Psoas muscle (tissue), 8 donors: Measurements from ENCODE around the gene STRADB. TPM values are rescaled to one million over a fixed set of nuclear protein-coding genes. Genes with fewer than 3 reads are reported as not detected.
A peak's percentile ranks its signal among the peaks of the same experiment; 100 is the strongest.
"Not testable (repeated sequence)": the region's sequence is repeated elsewhere in the genome, so short reads cannot be mapped to it uniquely, and the experiment has no call there.

Source experiments
- ATAC-seq, 4 donors: fragments of 200-7000 bp; cut with Tn5 transposase; one replicate each; pipeline ENCODE4 v1.9.1; 2020; ENCODE audit warnings: moderate library complexity in 3 of 4, mild to moderate bottlenecking in 2 of 4
- DNase-seq, 2 donors: peaks; one replicate each; pipeline ENCODE4 v3.0.0-alpha.2; 2020
- H3K27ac ChIP-seq: fragments of 200-600 bp; one replicate; pipeline ENCODE4 v1.8.0; 2022
- H3K27me3 ChIP-seq, 3 donors: fragments of 200-600 bp in 1 of 3; one replicate each; pipeline versions ENCODE4 v1.6.1 to v1.8.0; 2013 to 2022; ENCODE audit warnings: low read length in 2 of 3, mild to moderate bottlenecking in 2 of 3, moderate library complexity in 1 of 3; ENCODE audit not compliant: insufficient read depth in 3 of 3
- H3K36me3 ChIP-seq, 2 donors: fragments of 200-600 bp in 1 of 2; one replicate each; pipeline versions ENCODE4 v1.6.1 to v1.8.0; 2013 to 2022; ENCODE audit warnings: low read depth in 1 of 2, mild to moderate bottlenecking in 1 of 2, moderate library complexity in 1 of 2; ENCODE audit not compliant: insufficient read depth in 1 of 2
- H3K4me1 ChIP-seq: fragments of 200-600 bp; one replicate; pipeline ENCODE4 v1.8.0; 2022
- H3K4me3 ChIP-seq: fragments of 200-600 bp; one replicate; pipeline ENCODE4 v1.8.0; 2022; ENCODE audit warnings: mild to moderate bottlenecking
- H3K9me3 ChIP-seq: fragments of 200-600 bp; one replicate; pipeline ENCODE4 v1.8.0; 2022
- CTCF ChIP-seq: fragments of 200-600 bp; IDR thresholded peaks from one replicate; pipeline ENCODE4 v1.8.0; 2022; ENCODE audit warnings: antibody characterized with exemption
- WGBS, 3 donors: extraction: QIAGEN DNeasy Blood & Tissue Kit; methylation state at CpG; one replicate each; pipeline versions ENCODE4 v1.1.6 to v1.1.7; 2013; 5-methylcytosine and 5-hydroxymethylcytosine counted together
- intact Hi-C, 2 donors: fragments of 100-400 bp; cut with DNase I; formaldehyde crosslinking; loops; one replicate each; pipeline versions ENCODE4 v1.11.0 to v1.14.2; 2022
- polyA plus RNA-seq, 3 donors: library from polyadenylated mRNA; stranded (reverse); fragments of 200-250 nt; gene quantifications; one replicate each; pipeline ENCODE4 v1.2.3, GENCODE V29; 2013
- total RNA-seq, 4 donors: library from RNA; stranded (reverse); fragmentation: NEBNext Ultra II Directional in 2 of 4; extraction: Animal tissue kit (Norgen Biotek cat#: 25700) in 2 of 4; gene quantifications; one replicate each; pipeline versions ENCODE4 v1.2.1 to v1.2.4, GENCODE V29; 2021 to 2023
- donor health status: healthy with polysubstance abuse.
- donor health status: DM: no; HTN: no; CAD: no; lungs with moderate emphysema.
- donor health status: Bipolar disorder and iron deficiency.
- donor health status: healthy.
- donor health status: DM: yes; HTN: yes; CAD: no.
- donor health status: DM: no; HTN: no; CAD: no.
- donor health status: DM: no; HTN: no; CAD: no.
- donor health status: DM: yes; HTN: yes; CAD: no.

STRADB gene
- total and polyA plus RNA-seq, 7 donors = 48.5 to 175 (median 79.7) TPM

GRCh38 chr2:201432621-201433393 lies 18.7 kb upstream of the STRADB start:
- no peaks in the 10 kb centered on the region for H3K36me3 ChIP-seq
- H3K4me1 ChIP-seq = peaks cover 33% of the 10 kb centered on the region
- TF ChIP-seq CTCF = no peak
- intact Hi-C loops = no loop called here
- ATAC-seq = peak in 3 of 4 donors; percentile 42 to 55 (median 52)
- WGBS, 3 donors = 34 to 42% (median 35%) methylated on average over 5 of the region's 5 CpGs
- H3K27ac ChIP-seq = peak overlapping the region; percentile 34
- H3K4me3 ChIP-seq = peak overlapping the region; percentile 16
- peaks cover 5% of the 10 kb centered on the region for H3K9me3 ChIP-seq
- no peaks in the 10 kb centered on the region for H3K27me3 ChIP-seq
- DNase-seq = no peak

DNA sequence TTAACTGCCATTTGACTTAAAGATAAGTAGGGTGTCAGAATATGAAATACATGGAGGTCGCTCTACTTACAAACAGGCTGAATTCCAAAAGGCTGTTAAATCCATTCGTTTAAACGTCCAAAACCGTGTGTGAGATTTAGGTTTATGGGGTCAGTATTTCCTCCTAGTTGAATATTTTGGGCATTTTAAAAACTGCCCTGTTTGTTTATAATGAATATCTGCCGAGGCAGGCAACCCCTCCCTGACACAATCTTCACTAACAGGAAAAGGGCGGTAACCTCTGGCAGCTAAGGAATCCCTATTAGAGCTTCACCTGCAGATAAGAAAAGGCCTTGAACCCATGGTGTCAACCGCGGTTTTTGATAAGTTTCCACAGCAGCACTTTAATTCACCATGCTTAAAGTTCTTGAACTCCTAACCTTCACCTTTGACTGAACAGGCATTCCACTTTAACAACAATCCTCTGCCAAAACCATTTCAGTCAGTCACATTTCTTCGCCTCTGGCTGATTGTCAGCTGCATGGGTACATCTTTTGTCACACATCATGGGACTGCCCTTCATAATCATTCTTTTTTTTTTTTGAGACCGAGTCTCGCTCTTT lies 18.0 kb upstream of the STRADB start:
- Histone ChIP-seq H3K27me3 (no peaks in the 10 kb centered on the region), H3K4me1 (peaks cover 33% of the 10 kb centered on the region), H3K9me3 (peaks cover under 1% of the 10 kb centered on the region), H3K4me3 (peak overlapping the region; percentile 16), H3K36me3 (no peaks in the 10 kb centered on the region), H3K27ac (peak overlapping the region; percentile 34)
- TF ChIP-seq CTCF = no peak
- ATAC-seq = no peak
- intact Hi-C loops = no loop called here
- WGBS, 3 donors = 44 to 54% (median 52%) methylated on average over 11 of the region's 11 CpGs
- DNase-seq = no peak

- no peak for TF ChIP-seq CTCF
- no peaks in the 10 kb centered on the region for H3K36me3 ChIP-seq
- no peak overlapping the region for H3K4me3 ChIP-seq
- H3K27me3 ChIP-seq = no peaks in the 10 kb centered on the region
- ATAC-seq (no peak), DNase-seq (no peak)
- intact Hi-C loops = no loop called here
- H3K4me1 ChIP-seq = peaks cover 37% of the 10 kb centered on the region
- no peak overlapping the region for H3K27ac ChIP-seq
- 96 to 97% (median 97%) methylated on average over 2 of the region's 2 CpGs for WGBS, 3 donors
- H3K9me3 ChIP-seq = no peaks in the 10 kb centered on the region
Measured at GRCh38 chr2:201436141-201436540, 15.4 kb upstream of the STRADB start.

- H3K9me3 ChIP-seq, H3K4me1 ChIP-seq, H3K27me3 ChIP-seq, H3K36me3 ChIP-seq, ATAC-seq, H3K4me3 ChIP-seq, intact Hi-C loops, DNase-seq, H3K27ac ChIP-seq: not testable (repeated sequence)
- 91 to 100% (median 97%) methylated on average over 1 of the region's 3 CpGs for WGBS, 3 donors
Measured at GRCh38 chr2:201439336-201439922, 12.1 kb upstream of the STRADB start.

- Histone ChIP-seq H3K4me3 (no peak overlapping the region), H3K27ac (no peak overlapping the region), H3K36me3 (no peaks in the 10 kb centered on the region), H3K9me3 (no peaks in the 10 kb centered on the region), H3K4me1 (peaks cover 9% of the 10 kb centered on the region), H3K27me3 (no peaks in the 10 kb centered on the region)
- intact Hi-C loops = no loop called here
- 64 to 77% (median 70%) methylated on average over 1 of the region's 1 CpG for WGBS, 3 donors
- TF ChIP-seq CTCF = no peak
- DNase-seq = no peak
- no peak for ATAC-seq
Measured at GRCh38 chr2:201440182-201440581, 11.4 kb upstream of the STRADB start.
